IPS-18c (cell line): Measurements from ENCODE around the gene AKTIP.

Source experiments
- H3K4me3 ChIP-seq: 2 replicates; pipeline ENCODE4 v1.7.0; 2013; ENCODE audit warnings: low read depth, mild to moderate bottlenecking, low read length, moderate library complexity; ENCODE audit not compliant: insufficient read depth
- H3K9me3 ChIP-seq: one replicate; pipeline ENCODE4 v1.6.1; 2013; ENCODE audit warnings: mild to moderate bottlenecking, low read length, moderate library complexity; ENCODE audit not compliant: control insufficient read depth, insufficient read depth

Gene AKTIP

GRCh38 chr16:53446090-53446489, 56.9 kb downstream of the AKTIP start:
- no peak overlapping the region for H3K4me3 ChIP-seq
- no peaks in the 10 kb centered on the region for H3K9me3 ChIP-seq

DNA sequence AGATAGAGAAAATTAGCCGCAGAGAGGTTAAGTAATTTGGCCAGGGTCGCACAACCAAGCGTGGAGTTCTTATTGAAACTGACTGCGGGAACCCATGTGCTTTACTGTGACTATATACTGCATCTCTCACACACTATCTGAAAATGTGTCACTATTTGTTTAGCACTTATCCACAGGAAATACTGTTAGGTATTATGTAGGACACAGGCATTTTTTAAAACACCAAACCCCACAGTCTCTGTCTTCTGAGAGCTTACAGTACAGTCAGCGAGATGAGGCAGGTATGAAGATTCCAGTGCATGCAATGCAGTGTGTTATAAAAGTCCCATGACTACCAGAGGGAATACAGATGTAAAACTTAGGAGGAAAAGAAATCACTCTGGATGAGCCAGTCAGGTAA, 57.5 kb downstream of the AKTIP start:
- no peaks in the 10 kb centered on the region for H3K9me3 ChIP-seq
- H3K4me3 ChIP-seq: no peak overlapping the region
